Suppressor macrophage (primary cell): Measurements from ENCODE around the gene PRLH.

Experiments used
- DNase-seq, 4 experiments: peaks; one replicate each; pipeline ENCODE4 v3.0.0-alpha.2; 2020 to 2022

The PRLH gene

GRCh38 chr2:237539681-237540080 is 26.7 kb upstream of the PRLH start:
- DNase-seq, result no peak

DNA sequence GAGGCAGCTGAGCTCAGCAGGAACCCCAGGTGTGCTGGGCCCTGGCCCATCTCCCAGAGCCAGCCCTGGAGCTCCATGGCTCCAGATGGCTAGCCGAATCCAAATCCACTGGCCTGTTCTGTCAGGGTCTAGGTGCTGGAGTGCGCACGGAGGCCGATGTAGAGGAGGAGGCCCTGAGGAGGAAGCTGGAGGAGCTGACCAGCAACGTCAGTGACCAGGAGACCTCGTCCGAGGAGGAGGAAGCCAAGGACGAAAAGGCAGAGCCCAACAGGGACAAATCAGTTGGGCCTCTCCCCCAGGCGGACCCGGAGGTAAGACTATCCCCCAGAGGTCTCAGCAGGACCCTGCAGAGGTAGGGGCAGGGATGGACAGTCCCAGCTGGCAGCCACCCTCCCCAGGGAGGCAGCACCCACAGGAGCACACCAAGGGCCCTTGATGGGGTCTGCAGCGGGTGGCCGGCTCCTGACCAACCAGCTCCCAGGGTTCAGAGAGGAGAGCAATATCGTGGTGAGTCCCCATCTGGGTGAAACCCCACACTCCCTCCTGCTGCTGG is 26.1 kb upstream of the PRLH start:
- DNase-seq, result no peak

- DNase-seq, result no peak
These were observed 25.6 kb upstream of the PRLH start for GRCh38 chr2:237540823-237541222.

- DNase-seq, result peak in 1 of 4 experiments; percentile 8
These were observed 25.1 kb upstream of the PRLH start for GRCh38 chr2:237541243-237541642.

DNA sequence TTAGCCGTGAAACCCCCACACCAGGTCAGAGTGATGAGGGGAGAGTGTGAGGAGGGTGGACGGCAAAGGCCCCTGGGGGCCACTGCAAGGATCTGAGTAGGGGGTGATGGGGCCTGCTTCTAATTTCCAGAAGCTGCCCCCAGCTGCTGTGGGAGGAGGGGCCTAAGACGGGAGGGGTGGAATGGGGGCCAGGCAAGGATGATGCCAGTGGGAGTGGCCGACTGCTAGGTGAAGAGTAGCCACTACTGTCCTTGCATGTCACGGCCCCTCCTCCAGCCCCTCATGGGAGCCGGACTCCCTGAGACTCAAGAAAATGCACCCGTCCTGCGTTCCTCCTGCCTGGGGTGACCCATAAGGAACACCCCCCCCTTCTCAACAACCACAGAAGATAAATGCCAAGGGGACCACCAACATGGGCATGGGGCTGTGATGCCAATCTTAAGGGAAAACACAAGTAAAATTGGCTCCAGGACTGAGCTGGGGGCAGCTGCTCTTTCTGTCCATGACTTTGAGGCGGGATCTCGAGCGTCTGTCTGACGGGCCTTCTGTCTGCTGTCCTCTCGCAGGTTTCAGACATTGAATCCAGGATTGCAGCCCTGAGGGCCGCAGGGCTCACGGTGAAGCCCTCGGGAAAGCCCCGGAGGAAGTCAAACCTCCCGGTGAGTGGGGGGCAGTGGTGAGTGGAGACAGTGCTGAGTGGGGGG is 24.2 kb upstream of the PRLH start:
- DNase-seq, result no peak

- no peak for DNase-seq
These were observed 20.1 kb upstream of the PRLH start for GRCh38 chr2:237546040-237546875.

- no peak for DNase-seq
These were observed 19.4 kb upstream of the PRLH start for GRCh38 chr2:237546876-237547395.

- no peak for DNase-seq
These were observed 18.4 kb upstream of the PRLH start for GRCh38 chr2:237547841-237548416.

DNA sequence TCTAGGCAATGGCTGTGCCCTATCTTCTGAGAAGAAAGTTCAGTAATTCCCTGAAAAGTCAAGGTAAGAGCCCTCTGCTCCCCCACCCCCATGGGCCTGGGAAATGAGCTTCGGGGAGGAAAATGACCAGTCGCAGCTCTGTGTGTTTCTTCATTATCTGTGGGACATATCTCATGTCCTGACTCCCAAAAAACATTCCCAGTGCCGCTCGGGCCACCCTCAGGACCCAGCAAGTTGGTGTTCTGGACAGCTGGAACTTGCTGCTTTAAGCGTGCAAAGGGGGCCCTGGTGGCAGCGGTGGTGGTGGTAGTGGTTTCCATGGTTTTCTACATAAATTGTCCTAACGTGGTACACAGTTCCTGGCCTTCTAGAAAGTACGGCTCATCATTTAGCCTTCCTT is 17.2 kb upstream of the PRLH start:
- no peak for DNase-seq

- no peak for DNase-seq
These were observed 16.5 kb upstream of the PRLH start for GRCh38 chr2:237549643-237550415.

DNA sequence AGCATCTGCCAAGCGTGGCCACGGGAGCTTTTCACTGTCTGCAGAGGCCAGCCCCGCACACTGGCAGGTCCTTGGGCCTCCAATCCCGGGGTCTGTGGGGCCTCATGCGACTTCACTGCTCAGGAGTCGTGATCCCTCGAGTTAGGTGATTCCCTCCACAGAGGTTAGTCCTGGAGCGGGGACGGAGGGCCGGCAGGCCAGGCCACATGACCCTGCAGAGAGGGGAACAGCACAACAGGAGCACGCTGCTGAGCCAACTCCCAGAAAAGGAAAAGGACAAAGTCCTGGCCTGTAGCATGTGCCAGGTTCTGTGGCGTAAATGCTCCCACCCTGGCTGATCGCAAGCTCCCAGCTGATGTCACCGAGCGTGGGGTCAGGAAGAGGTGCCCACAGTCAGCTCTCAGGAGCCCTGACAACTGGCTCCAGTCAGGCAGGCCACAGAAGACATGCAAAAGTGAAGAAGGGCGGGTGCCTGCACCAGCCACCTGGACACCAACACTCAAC is 15.3 kb upstream of the PRLH start:
- DNase-seq, result no peak

DNA sequence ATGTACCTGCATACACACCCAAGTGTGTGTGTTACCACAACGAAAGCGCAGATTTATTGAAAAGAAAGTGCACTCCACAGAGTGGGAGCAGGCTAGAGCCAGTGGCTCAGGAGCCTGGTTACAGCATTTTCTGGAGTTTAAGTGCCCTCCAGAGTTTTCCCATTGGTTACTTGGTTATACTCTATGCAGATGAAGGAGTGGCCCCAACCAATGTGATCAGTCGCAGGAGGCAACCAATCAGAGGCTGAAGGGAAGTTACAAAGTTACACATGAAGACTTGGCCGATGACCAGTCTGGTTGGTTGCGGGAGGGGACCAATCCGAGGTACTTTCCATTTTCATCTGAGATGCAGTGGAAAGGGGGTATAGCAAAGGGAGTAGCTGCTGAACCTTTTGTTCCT is 13.5 kb upstream of the PRLH start:
- DNase-seq, result no peak

DNA sequence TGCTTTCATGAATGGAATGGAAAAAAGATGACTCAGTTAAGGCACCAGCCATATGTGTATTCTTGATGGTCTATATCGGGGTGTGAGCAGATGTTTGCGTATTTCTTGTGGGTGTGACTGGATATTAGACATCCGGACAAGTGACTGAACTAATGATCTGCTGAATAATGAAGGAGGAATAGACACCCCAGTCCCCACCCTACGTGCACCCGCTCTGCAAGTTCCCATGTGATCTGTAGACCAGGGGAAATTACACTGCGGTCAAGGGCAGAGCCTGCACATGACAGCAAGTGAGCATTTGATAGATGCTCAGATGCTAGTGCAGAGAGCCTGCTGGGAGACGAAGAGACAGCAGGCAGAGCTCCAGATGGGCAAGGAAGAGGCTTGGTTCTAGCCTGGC is 12.4 kb upstream of the PRLH start:
- no peak for DNase-seq

GRCh38 chr2:237555560-237555959 is 10.8 kb upstream of the PRLH start:
- DNase-seq, result no peak

DNA sequence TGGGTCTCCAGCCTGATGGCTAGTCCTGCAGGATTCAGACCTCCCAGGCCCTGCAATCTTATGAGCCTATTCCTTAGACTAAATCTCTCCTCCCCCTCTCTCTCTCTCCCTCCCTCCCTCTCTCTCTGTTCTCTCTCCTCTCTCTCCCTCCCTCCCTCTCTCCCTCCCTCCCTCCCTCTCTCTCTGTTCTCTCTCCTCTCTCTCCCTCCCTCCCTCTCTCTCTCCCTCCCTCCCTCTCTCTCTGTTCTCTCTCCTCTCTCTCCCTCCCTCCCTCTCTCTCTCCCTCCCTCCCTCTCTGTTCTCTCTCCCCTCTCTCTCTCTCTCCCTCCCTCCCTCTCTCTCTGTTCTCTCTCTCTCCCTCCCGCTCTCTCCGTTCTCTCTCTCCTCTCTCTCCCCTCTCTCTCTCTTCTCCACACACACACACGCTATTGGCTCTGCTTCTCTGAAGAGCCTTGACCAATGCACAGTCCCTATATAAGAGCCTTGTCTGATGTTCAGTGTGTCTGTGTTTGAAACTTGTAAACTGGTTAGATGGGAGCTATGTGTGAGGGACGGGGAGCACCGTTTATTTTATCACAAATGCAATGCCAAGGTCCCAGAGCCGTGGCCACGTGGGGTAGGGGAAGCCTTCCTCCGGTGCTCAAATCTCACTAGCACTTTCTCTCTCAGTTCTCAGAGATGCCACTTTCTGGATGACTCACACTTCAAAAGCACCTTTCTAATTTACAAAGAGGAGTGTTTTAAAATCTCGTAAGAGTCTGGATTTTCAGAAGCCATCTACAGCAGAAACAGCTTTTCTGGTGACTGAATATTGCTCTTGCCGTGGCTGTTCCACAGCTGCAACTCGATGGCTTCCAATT is 9.4 kb upstream of the PRLH start:
- no peak for DNase-seq

DNA sequence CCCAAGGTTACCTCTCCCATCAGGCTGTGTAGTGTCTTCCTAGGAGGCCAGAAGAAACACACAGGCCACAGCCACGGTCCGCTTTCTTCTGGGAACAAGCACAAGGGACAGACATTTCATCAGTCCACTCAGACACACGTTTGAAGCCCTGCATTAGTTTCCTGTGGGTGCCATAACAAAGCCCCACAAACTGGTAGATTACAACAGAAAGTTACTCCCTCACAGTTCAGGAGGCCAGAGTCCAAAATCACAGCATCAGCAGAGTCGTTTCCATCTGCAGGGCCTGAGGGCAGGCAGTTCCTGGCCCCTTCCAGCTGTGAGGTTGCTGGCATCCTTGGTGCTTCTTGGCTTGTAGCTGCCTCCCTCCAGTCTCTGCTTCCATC is 8.8 kb upstream of the PRLH start:
- no peak for DNase-seq

GRCh38 chr2:237558961-237559641 is 7.3 kb upstream of the PRLH start:
- DNase-seq, result peak in 2 of 4 experiments; percentile 18 to 59

- DNase-seq, result no peak
These were observed 5.2 kb upstream of the PRLH start for GRCh38 chr2:237561221-237561620.

DNA sequence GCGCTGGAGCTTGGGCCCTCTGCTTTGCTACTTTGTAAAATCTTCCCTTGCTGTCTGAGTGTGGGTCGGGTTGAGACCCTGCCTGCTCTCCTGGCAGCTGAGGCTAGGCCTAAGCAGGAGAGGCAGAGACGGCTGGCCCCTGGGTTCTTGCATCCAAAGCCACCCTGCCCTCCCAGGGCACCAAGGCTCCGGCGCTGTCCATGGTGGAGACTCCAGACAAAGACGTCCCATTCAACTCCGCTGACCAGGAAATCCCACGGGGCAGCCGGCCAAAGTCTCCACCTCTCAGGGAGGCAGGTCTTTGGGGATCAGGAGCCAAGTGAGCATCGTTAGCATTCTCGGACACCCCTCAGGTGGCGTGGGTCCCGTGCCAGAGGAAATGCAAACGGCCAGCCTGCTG is 2.6 kb upstream of the PRLH start:
- DNase-seq, result peak in 1 of 4 experiments; percentile 31

DNA sequence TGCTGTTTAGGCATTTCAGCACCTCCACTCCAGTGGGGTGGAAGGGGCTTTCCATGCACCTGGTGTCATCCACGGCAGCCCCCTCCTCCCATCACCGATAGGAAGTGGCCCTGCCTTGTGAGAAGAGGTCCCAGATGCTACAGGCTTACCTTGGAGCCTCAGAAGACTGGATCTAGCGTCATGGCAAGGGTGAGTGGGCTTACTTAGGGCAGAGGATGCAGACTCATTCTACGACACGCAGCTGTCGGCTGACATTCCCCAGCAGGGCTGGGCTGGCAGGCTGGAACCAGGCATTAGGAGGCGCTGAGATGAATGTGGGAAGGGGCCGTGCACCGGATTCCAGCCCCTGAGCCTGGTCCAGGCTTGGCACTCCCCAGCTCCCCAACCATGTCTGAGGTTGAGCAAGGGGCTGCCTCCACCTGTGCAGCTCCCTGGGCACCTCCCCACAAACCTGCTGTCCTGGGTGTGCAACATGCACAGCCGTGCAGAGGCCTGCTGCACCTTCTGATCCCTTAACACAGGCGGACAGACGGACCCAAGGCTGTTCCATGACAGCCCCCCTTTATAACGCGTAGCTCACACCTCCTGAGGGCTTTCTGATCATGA is 1.7 kb upstream of the PRLH start:
- no peak for DNase-seq
